Bronchial epithelial cell (primary cell): ENCODE measurements around the gene CADPS2. TPM values are rescaled to one million over a fixed set of nuclear protein-coding genes. Genes with fewer than 3 reads are reported as not detected.

ENCODE experiments used
- DNase-seq: peaks from one replicate; pipeline ENCODE4 v3.0.0-alpha.2; 2010; ENCODE audit warnings: low read depth
- FAIRE-seq: peaks from 2 replicates; lab custom pipeline; 2011; peaks lifted over from hg19 to GRCh38; lab: Jason Lieb, UNC
- H3K27me3 ChIP-seq: 2 replicates; pipeline ENCODE4 v1.5.1; 2011; ENCODE audit warnings: low read length; ENCODE audit not compliant: control insufficient read depth, insufficient read depth
- H3K36me3 ChIP-seq: 2 replicates; pipeline ENCODE4 v1.5.1; 2011; ENCODE audit warnings: low read length; ENCODE audit not compliant: control insufficient read depth, insufficient read depth
- H3K4me3 ChIP-seq: 2 replicates; pipeline ENCODE4 v1.5.1; 2011; ENCODE audit warnings: mild to moderate bottlenecking, low read depth, low read length, control low read depth
- CTCF ChIP-seq: IDR thresholded peaks from 2 replicates; pipeline ENCODE4 v1.5.1; 2011; ENCODE audit warnings: mild to moderate bottlenecking, moderate library complexity, low read length, control low read depth, inconsistent platforms; ENCODE audit not compliant: insufficient read depth, severe bottlenecking
- total RNA-seq: library from RNA; depleted of rRNA; stranded (reverse); fragments of >200 nt; gene quantifications from 2 replicates; pipeline ENCODE4 v1.2.1, GENCODE V29; 2014

CADPS2 gene
- total RNA-seq, 1 donor from 2014 or later: 4.2 TPM

- no peak for FAIRE-seq
- Histone ChIP-seq H3K36me3 (no peaks in the 10 kb centered on the region), H3K27me3 (no peaks in the 10 kb centered on the region), H3K4me3 (no peak overlapping the region)
- TF ChIP-seq CTCF: no peak
- DNase-seq: peak; percentile 17
Measured at GRCh38 chr7:122546496-122546895, 339.8 kb downstream of the CADPS2 start.

- DNase-seq: no peak
- no peaks in the 10 kb centered on the region for H3K27me3 ChIP-seq
- FAIRE-seq: no peak
- TF ChIP-seq CTCF: no peak
- no peaks in the 10 kb centered on the region for H3K36me3 ChIP-seq
- no peak overlapping the region for H3K4me3 ChIP-seq
Measured at GRCh38 chr7:122544463-122544862, 341.8 kb downstream of the CADPS2 start.

DNA sequence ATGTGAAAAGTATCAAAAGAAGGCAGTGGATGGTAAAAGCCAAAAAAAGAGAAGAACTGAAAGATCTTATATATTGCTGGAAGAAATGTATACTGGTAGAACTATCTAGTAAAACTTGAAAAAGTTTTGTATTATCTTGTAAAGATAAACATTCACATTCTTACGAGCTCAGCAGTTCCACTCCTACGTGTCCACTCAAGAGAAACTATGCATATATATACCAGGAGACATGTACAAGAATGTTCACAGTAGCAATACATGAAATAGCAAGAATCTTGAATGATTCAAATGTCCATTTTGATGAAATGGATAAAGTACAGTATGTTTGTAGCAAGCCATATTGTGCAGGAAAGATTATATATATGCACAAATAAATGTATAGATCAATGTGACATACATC lies 342.4 kb downstream of the CADPS2 start:
- TF ChIP-seq CTCF: no peak
- Histone ChIP-seq H3K27me3 (no peaks in the 10 kb centered on the region), H3K36me3 (no peaks in the 10 kb centered on the region), H3K4me3 (no peak overlapping the region)
- no peak for FAIRE-seq
- DNase-seq: no peak

- Histone ChIP-seq H3K27me3 (no peaks in the 10 kb centered on the region), H3K4me3 (no peak overlapping the region), H3K36me3 (no peaks in the 10 kb centered on the region)
- FAIRE-seq: no peak
- DNase-seq: no peak
- TF ChIP-seq CTCF: no peak
Measured at GRCh38 chr7:122543166-122543565, 343.1 kb downstream of the CADPS2 start.

DNA sequence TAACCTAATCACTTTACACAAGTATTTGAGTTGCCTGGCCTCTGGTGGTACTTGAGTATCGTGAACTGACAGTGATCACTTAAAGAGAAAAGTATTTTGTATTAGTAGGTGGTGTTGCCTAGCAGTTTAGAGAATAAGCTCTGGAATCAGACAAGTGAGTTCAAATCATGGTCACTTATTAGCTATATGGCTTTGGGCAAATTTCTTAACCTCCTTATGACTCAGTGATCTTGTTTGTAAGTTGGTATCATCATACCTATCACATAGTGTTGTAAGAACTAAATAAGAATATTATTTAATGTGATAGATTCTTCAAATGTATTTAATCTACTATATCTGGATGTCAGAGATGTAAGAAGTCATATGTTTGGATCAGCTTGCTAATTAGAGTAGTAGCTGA lies 351.2 kb downstream of the CADPS2 start:
- FAIRE-seq (no peak), DNase-seq (peak; percentile 82)
- Histone ChIP-seq H3K36me3 (no peaks in the 10 kb centered on the region), H3K4me3 (no peak overlapping the region), H3K27me3 (no peaks in the 10 kb centered on the region)
- TF ChIP-seq CTCF: no peak

GRCh38 chr7:122532406-122533269 lies 353.6 kb downstream of the CADPS2 start:
- no peak for FAIRE-seq
- no peak overlapping the region for H3K4me3 ChIP-seq
- H3K27me3 ChIP-seq: no peaks in the 10 kb centered on the region
- peak; percentile 21 for DNase-seq
- no peaks in the 10 kb centered on the region for H3K36me3 ChIP-seq
- peak; percentile 4 for TF ChIP-seq CTCF
